Measurements from ENCODE around the gene CLDN34. TPM values are rescaled to one million over a fixed set of nuclear protein-coding genes. Genes with fewer than 3 reads are reported as not detected.

Gene CLDN34
- polyA plus RNA-seq, 1 of the 3 experiments (the other 2 are of a cell fraction), result not detected

- no peak overlapping the region for H2AFZ ChIP-seq (ENCODE audit: low read depth)
Measured at GRCh38 chrX:10015723-10016518, 48.8 kb downstream of the CLDN34 start.

More at GRCh38 chrX:10015723-10016518, 48.8 kb downstream of the CLDN34 start:
- Histone ChIP-seq H3K27ac (ENCODE audit: low read depth in 2 of 2, low read length in 1 of 2) (peak overlapping the region in 1 of 2 experiments; percentile 64; a peak in 2 of 4 replicates), H3F3A (replicated peaks; ENCODE audit: insufficient read depth) (peaks cover 8% of the 10 kb centered on the region), H4K20me1 (ENCODE audit: insufficient read depth) (no peaks in the 10 kb centered on the region), H3K4me1 (ENCODE audit: control insufficient read depth in 1 of 2, insufficient read depth in 2 of 2, low read depth in 1 of 2, low read length in 1 of 2) (no peaks in the 10 kb centered on the region; a peak in 2 of 4 replicates), H3K9ac (peak overlapping the region; percentile 53; the same call in 1 of the 2 replicates), H3K4me2 (peak overlapping the region; percentile 81), H3K9me2 (no peaks in the 10 kb centered on the region), H3K36me3 (replicated peaks in 1 of 2; ENCODE audit: control insufficient read depth in 1 of 2, insufficient read depth in 2 of 2, low read length in 1 of 2) (no peaks in the 10 kb centered on the region), H3K9me3 (no peaks in the 10 kb centered on the region), H3K27me3 (ENCODE audit: insufficient read depth) (no peaks in the 10 kb centered on the region), H3K79me2 (ENCODE audit: insufficient read depth) (peaks cover 40% of the 10 kb centered on the region), H3K4me3 (ENCODE audit: low read depth in 2 of 2, low read length in 1 of 2) (peak overlapping the region; percentile 59 to 60)
- DNase-seq, result peak; percentile 73
- ChIA-PET CTCF (interaction anchor here (0.7 to 1.1 kb wide), 3 partner anchors 102 to 104 kb away, joined by 3 to 4 read pairs (median 3); no protein-coding TSS in a partner anchor), POLR2A (no interaction called here)
- WGBS (ENCODE audit: low lambda C conversion rate), result 25% methylated on average over 18 of the region's 87 CpGs
- TF ChIP-seq ELF1 (IDR thresholded peaks at IDR 0.05) (no peak), EP300 (IDR thresholded peaks at IDR 0.05; ENCODE audit: borderline replicate concordance in 1 of 2, low read depth in 1 of 2, low read length in 1 of 2) (no peak), FOXM1 (IDR thresholded peaks at IDR 0.05; ENCODE audit: low read depth) (no peak), MAX (IDR thresholded peaks at IDR 0.05; ENCODE audit: low read depth) (no peak), REST (IDR thresholded peaks at IDR 0.05; ENCODE audit: low read depth, low read length) (no peak), GABPA (IDR thresholded peaks at IDR 0.05; ENCODE audit: low read depth) (no peak), FOSL2 (IDR thresholded peaks at IDR 0.05; ENCODE audit: borderline replicate concordance, low read depth) (no peak), CHD2 (IDR thresholded peaks at IDR 0.05; ENCODE audit: low read length, partially characterized antibody) (no peak), USF2 (IDR thresholded peaks at IDR 0.05; ENCODE audit: borderline replicate concordance, low read depth, low read length) (no peak), ZBTB33 (IDR thresholded peaks at IDR 0.05; ENCODE audit: borderline replicate concordance, low read depth) (no peak), CTCF (IDR thresholded peaks at IDR 0.05) (no peak)

Measured in SK-N-SH (cell line).